H1 (cell line): ENCODE data around the gene GALNT15. TPM values are rescaled to one million over a fixed set of nuclear protein-coding genes. Genes with fewer than 3 reads are reported as not detected.

Experiments used
- RFX5 ChIP-seq: IDR thresholded peaks from 2 replicates; pipeline ENCODE4 v1.6.1; 2011; ENCODE audit warnings: low read depth, low read length, improper control_type of control experiment, borderline replicate concordance
- TEAD4 ChIP-seq: IDR thresholded peaks from 2 replicates; pipeline ENCODE4 v1.6.1; 2012; ENCODE audit warnings: low read depth, low read length, inconsistent platforms, mixed read lengths
- polyA plus RNA-seq, 7 experiments: library from polyadenylated mRNA; depleted of rRNA in 3 of 7; stranded (reverse) in 5 of 7; unstranded in 2 of 7; fragments of >200 nt in 5 of 7; fragments of 200-250 nt in 2 of 7; gene quantifications; 1 replicate in 5 of 7; 2 replicates in 1 of 7; 4 replicates in 1 of 7; pipeline versions ENCODE4 v1.2.1 to v1.2.3, GENCODE V29; 2011 to 2013; ENCODE audit warnings: missing spikeins in 2 of 7, mixed read lengths in 2 of 7
- total RNA-seq: library from RNA; stranded (reverse); fragmentation: NEBNext Ultra II Directional; extraction: Animal tissue kit (Norgen Biotek cat#: 25700); gene quantifications from 2 replicates; pipeline ENCODE4 v1.2.1, GENCODE V29; 2021
- TF ChIP-seq, protein P1 (sequence below): fragments of 300-600 bp; sonication (generic); IDR thresholded peaks from 2 replicates; pipeline ENCODE4 v1.7.1; 2012; ENCODE audit warnings: low read length, moderate library complexity, mild to moderate bottlenecking, inconsistent platforms; ENCODE audit not compliant: insufficient replicate concordance

The GALNT15 gene
- total and polyA plus RNA-seq, 2 of the 8 experiments (the other 6 are each of a cell fraction or from before 2014, with no cell fraction given): 0.02 TPM; not detected in 1

DNA sequence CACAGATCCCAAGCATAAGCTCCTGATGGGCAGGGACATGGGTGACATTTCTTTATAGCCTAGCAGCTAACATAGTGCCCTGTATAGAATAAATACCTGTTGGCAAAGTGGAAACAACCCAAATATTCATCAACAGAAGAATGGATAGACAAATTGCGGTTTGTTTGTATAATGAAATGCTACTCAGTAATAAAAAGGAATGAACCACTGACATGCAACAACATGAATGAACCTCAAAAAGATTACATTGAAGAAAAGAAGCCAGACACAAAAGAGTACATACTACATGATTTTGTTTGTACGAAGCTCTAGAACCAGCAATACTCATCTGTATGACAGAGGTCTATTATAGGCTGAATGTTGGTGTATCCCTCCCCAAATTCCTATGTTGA, 33.6 kb upstream of the GALNT15 start (continued):
- TF ChIP-seq, protein P1, sequence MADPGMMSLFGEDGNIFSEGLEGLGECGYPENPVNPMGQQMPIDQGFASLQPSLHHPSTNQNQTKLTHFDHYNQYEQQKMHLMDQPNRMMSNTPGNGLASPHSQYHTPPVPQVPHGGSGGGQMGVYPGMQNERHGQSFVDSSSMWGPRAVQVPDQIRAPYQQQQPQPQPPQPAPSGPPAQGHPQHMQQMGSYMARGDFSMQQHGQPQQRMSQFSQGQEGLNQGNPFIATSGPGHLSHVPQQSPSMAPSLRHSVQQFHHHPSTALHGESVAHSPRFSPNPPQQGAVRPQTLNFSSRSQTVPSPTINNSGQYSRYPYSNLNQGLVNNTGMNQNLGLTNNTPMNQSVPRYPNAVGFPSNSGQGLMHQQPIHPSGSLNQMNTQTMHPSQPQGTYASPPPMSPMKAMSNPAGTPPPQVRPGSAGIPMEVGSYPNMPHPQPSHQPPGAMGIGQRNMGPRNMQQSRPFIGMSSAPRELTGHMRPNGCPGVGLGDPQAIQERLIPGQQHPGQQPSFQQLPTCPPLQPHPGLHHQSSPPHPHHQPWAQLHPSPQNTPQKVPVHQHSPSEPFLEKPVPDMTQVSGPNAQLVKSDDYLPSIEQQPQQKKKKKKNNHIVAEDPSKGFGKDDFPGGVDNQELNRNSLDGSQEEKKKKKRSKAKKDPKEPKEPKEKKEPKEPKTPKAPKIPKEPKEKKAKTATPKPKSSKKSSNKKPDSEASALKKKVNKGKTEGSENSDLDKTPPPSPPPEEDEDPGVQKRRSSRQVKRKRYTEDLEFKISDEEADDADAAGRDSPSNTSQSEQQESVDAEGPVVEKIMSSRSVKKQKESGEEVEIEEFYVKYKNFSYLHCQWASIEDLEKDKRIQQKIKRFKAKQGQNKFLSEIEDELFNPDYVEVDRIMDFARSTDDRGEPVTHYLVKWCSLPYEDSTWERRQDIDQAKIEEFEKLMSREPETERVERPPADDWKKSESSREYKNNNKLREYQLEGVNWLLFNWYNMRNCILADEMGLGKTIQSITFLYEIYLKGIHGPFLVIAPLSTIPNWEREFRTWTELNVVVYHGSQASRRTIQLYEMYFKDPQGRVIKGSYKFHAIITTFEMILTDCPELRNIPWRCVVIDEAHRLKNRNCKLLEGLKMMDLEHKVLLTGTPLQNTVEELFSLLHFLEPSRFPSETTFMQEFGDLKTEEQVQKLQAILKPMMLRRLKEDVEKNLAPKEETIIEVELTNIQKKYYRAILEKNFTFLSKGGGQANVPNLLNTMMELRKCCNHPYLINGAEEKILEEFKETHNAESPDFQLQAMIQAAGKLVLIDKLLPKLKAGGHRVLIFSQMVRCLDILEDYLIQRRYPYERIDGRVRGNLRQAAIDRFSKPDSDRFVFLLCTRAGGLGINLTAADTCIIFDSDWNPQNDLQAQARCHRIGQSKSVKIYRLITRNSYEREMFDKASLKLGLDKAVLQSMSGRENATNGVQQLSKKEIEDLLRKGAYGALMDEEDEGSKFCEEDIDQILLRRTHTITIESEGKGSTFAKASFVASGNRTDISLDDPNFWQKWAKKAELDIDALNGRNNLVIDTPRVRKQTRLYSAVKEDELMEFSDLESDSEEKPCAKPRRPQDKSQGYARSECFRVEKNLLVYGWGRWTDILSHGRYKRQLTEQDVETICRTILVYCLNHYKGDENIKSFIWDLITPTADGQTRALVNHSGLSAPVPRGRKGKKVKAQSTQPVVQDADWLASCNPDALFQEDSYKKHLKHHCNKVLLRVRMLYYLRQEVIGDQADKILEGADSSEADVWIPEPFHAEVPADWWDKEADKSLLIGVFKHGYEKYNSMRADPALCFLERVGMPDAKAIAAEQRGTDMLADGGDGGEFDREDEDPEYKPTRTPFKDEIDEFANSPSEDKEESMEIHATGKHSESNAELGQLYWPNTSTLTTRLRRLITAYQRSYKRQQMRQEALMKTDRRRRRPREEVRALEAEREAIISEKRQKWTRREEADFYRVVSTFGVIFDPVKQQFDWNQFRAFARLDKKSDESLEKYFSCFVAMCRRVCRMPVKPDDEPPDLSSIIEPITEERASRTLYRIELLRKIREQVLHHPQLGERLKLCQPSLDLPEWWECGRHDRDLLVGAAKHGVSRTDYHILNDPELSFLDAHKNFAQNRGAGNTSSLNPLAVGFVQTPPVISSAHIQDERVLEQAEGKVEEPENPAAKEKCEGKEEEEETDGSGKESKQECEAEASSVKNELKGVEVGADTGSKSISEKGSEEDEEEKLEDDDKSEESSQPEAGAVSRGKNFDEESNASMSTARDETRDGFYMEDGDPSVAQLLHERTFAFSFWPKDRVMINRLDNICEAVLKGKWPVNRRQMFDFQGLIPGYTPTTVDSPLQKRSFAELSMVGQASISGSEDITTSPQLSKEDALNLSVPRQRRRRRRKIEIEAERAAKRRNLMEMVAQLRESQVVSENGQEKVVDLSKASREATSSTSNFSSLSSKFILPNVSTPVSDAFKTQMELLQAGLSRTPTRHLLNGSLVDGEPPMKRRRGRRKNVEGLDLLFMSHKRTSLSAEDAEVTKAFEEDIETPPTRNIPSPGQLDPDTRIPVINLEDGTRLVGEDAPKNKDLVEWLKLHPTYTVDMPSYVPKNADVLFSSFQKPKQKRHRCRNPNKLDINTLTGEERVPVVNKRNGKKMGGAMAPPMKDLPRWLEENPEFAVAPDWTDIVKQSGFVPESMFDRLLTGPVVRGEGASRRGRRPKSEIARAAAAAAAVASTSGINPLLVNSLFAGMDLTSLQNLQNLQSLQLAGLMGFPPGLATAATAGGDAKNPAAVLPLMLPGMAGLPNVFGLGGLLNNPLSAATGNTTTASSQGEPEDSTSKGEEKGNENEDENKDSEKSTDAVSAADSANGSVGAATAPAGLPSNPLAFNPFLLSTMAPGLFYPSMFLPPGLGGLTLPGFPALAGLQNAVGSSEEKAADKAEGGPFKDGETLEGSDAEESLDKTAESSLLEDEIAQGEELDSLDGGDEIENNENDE: no peak
- no peak for TF ChIP-seq TEAD4
- no peak for TF ChIP-seq RFX5
- TF ChIP-seq, all 59 proteins: peak for 0
